HepG2 (cell line): Measurements from ENCODE around the gene LRP10. TPM values are rescaled to one million over a fixed set of nuclear protein-coding genes. Genes with fewer than 3 reads are reported as not detected.
A peak's percentile ranks its signal among the peaks of the same experiment; 100 is the strongest.

Experiments
- AKNA ChIP-seq: sonication (generic); formaldehyde crosslinking; IDR thresholded peaks from 2 replicates; pipeline ENCODE4 v1.4.0; 2020; ENCODE audit warnings: missing genetic modification reagents, borderline replicate concordance
- ARNT ChIP-seq: fragments of 450-650 bp; IDR thresholded peaks from 2 replicates; pipeline ENCODE4 v1.6.1; 2017
- HMGXB3 ChIP-seq: sonication (generic); formaldehyde crosslinking; IDR thresholded peaks from 2 replicates; pipeline ENCODE4 v1.4.0; 2020; ENCODE audit warnings: missing genetic modification reagents, borderline replicate concordance
- IKZF4 ChIP-seq: sonication (generic); formaldehyde crosslinking; IDR thresholded peaks from 2 replicates; pipeline ENCODE4 v1.5.1; 2020; ENCODE audit warnings: borderline replicate concordance, mild to moderate bottlenecking, low read depth, missing genetic modification reagents; ENCODE audit errors: not compliant biosample characterization
- MLXIP ChIP-seq: sonication (generic); formaldehyde crosslinking; IDR thresholded peaks from 2 replicates; pipeline ENCODE4 v1.9.0; 2021; ENCODE audit warnings: missing genetic modification reagents, borderline replicate concordance
- MTA1 ChIP-seq: sonication (generic); formaldehyde crosslinking; IDR thresholded peaks from 2 replicates; pipeline ENCODE4 v1.4.0; 2020; ENCODE audit warnings: missing genetic modification reagents, mild to moderate bottlenecking, borderline replicate concordance
- NFATC3 ChIP-seq: sonication (generic); formaldehyde crosslinking; IDR thresholded peaks from 2 replicates; pipeline ENCODE4 v1.5.1; 2020; ENCODE audit warnings: mild to moderate bottlenecking, missing genetic modification reagents
- PCBP1 ChIP-seq: fragments of 200-400 bp; formaldehyde crosslinking; IDR thresholded peaks from 2 replicates; pipeline ENCODE4 v1.6.1; 2017; ENCODE audit warnings: mild to moderate bottlenecking, low read depth, low read length, borderline replicate concordance
- POLR2A ChIP-seq, 2 experiments: IDR thresholded peaks; 2 replicates each; pipeline ENCODE4 v1.6.1; 2011; ENCODE audit warnings: low read depth in 2 of 2, low read length in 2 of 2, mild to moderate bottlenecking in 1 of 2, moderate library complexity in 1 of 2; ENCODE audit not compliant: insufficient read depth in 1 of 2
- TFE3 ChIP-seq: IDR thresholded peaks from 2 replicates; pipeline ENCODE4 v1.6.1; 2016
- ZBTB1 ChIP-seq: sonication (generic); formaldehyde crosslinking; IDR thresholded peaks from 2 replicates; pipeline ENCODE4 v1.4.0; 2020; ENCODE audit warnings: missing genetic modification reagents, borderline replicate concordance
- ZFP90 ChIP-seq: sonication (generic); formaldehyde crosslinking; IDR thresholded peaks from 2 replicates; pipeline ENCODE4 v1.8.0; 2022; ENCODE audit warnings: missing genetic modification reagents, mild to moderate bottlenecking, inconsistent platforms, borderline replicate concordance
- ZNF598 ChIP-seq: sonication (generic); formaldehyde crosslinking; IDR thresholded peaks from 2 replicates; pipeline ENCODE4 v1.5.1; 2020; ENCODE audit warnings: mild to moderate bottlenecking, missing genetic modification reagents, borderline replicate concordance
- ZNF713 ChIP-seq: sonication (generic); formaldehyde crosslinking; IDR thresholded peaks from 2 replicates; pipeline ENCODE4 v1.4.0; 2020; ENCODE audit warnings: mild to moderate bottlenecking, missing genetic modification reagents
- polyA plus RNA-seq, 8 experiments: library from polyadenylated mRNA; depleted of rRNA in 3 of 8; stranded (reverse) in 7 of 8; unstranded in 1 of 8; fragments of >200 nt; fragmentation: Illumina TruSeq in 4 of 8; extraction: Trizol in 4 of 8; gene quantifications; 2 replicates each; pipeline versions ENCODE4 v1.2.1 to v1.2.3, GENCODE V29; 2011 to 2016; ENCODE audit warnings: low read depth in 4 of 8, missing spikeins in 1 of 8, mixed read lengths in 1 of 8; ENCODE audit not compliant: insufficient read depth in 1 of 8
- total RNA-seq, 5 experiments: library from RNA; depleted of rRNA; stranded (reverse); fragments of >200 nt; fragmentation: Illumina TruSeq; extraction: Trizol; gene quantifications; 2 replicates each; pipeline ENCODE4 v1.2.3, GENCODE V29; 2016; ENCODE audit warnings: low read depth in 1 of 5

LRP10 gene
- total and polyA plus RNA-seq, 2 of the 13 experiments (the other 11 are each of a cell fraction or from before 2014, with no cell fraction given): 16.9 to 45.2 TPM

- TF ChIP-seq AKNA (CRISPR knock-in tag) (no peak), MLXIP (no peak), TFE3 (CRISPR knock-in tag) (peak; percentile 82; the same call in 1 of the 2 replicates), ZNF598 (CRISPR knock-in tag) (peak; percentile 89), ZNF713 (CRISPR knock-in tag) (peak; percentile 95), IKZF4 (CRISPR knock-in tag) (peak; percentile 74), ZFP90 (CRISPR knock-in tag) (peak; percentile 73; the same call in 1 of the 2 replicates), ZBTB1 (CRISPR knock-in tag) (no peak), MTA1 (CRISPR knock-in tag) (peak; percentile 82; the same call in 1 of the 2 replicates), PCBP1 (peak; percentile 58; the same call in 1 of the 2 replicates), HMGXB3 (CRISPR knock-in tag) (0 out of 2 replicates have a peak, but pooled peaks have one; percentile 36), POLR2A (IDR thresholded peaks at IDR 0.05; ENCODE audit: insufficient read depth in 1 of 2, low read depth in 2 of 2, low read length in 2 of 2) (peak; percentile 91 to 97), NFATC3 (CRISPR knock-in tag) (no peak), ARNT (no peak)
Observed at GRCh38 chr14:22829661-22830442, 41.7 kb upstream of the LRP10 start, which contains the start of gene MRPL52 (continued).
